Measurements from ENCODE around the gene SDSL. TPM values are rescaled to one million over a fixed set of nuclear protein-coding genes. Genes with fewer than 3 reads are reported as not detected.

Gene SDSL
- total RNA-seq, 1 donor from 2014 or later = 10.7 TPM

DNA sequence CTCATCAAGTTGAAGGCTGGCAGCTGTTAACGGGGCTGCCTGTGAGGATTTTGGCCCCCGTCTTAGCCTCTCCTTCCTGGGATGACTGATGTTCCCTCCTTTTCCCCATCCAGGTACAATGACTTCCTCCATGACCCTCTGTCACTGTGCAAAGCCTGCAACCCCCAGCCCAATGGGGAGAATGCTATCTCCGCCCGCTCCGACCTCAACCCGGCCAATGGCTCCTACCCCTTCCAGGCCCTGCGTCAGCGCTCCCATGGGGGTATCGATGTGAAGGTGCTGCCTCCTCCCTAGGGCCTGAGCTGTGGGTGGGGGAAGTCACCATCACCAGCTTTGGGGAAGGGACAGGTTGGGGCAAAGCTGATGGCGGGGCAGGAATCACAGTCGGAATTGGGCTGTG lies 34.5 kb upstream of the SDSL start:
- Histone ChIP-seq H3K4me1 (no peaks in the 10 kb centered on the region), H3K36me3 (peaks cover 34% of the 10 kb centered on the region), H3K27ac (no peak overlapping the region), H3K4me3 (no peak overlapping the region), H3K27me3 (no peaks in the 10 kb centered on the region), H3K9me3 (no peaks in the 10 kb centered on the region)
- DNase-seq (no peak), ATAC-seq (no peak)
- TF ChIP-seq, protein P1, sequence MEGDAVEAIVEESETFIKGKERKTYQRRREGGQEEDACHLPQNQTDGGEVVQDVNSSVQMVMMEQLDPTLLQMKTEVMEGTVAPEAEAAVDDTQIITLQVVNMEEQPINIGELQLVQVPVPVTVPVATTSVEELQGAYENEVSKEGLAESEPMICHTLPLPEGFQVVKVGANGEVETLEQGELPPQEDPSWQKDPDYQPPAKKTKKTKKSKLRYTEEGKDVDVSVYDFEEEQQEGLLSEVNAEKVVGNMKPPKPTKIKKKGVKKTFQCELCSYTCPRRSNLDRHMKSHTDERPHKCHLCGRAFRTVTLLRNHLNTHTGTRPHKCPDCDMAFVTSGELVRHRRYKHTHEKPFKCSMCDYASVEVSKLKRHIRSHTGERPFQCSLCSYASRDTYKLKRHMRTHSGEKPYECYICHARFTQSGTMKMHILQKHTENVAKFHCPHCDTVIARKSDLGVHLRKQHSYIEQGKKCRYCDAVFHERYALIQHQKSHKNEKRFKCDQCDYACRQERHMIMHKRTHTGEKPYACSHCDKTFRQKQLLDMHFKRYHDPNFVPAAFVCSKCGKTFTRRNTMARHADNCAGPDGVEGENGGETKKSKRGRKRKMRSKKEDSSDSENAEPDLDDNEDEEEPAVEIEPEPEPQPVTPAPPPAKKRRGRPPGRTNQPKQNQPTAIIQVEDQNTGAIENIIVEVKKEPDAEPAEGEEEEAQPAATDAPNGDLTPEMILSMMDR (IDR thresholded peaks at IDR 0.05) = no peak
- intact Hi-C loops (cut with DNase I) = no loop called here

DNA sequence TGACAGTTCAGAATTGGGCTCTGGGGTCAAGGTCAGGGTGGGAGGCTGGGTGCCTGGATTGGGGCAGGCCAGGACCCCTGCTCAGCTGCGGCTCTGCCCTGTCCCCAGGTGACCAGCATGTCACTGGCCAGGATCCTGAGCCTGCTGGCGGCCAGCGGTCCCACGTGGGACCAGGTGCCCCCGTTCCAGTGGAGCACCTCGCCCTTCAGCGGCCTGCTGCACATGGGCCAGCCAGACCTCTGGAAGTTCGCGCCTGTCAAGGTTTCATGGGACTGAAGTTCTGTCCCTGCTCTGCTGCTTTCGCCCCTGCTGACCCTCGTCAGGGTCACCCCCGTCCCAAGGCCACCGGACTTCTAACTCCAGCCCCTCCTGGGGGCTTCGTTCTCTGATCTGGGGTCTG lies 33.8 kb upstream of the SDSL start:
- Histone ChIP-seq H3K36me3 (peaks cover 28% of the 10 kb centered on the region), H3K27me3 (no peaks in the 10 kb centered on the region), H3K4me1 (no peaks in the 10 kb centered on the region), H3K4me3 (no peak overlapping the region), H3K27ac (no peak overlapping the region), H3K9me3 (no peaks in the 10 kb centered on the region)
- intact Hi-C loops (cut with DNase I) = no loop called here
- TF ChIP-seq, protein P1 (IDR thresholded peaks at IDR 0.05) = no peak
- no peak for ATAC-seq
- no peak for DNase-seq

DNA sequence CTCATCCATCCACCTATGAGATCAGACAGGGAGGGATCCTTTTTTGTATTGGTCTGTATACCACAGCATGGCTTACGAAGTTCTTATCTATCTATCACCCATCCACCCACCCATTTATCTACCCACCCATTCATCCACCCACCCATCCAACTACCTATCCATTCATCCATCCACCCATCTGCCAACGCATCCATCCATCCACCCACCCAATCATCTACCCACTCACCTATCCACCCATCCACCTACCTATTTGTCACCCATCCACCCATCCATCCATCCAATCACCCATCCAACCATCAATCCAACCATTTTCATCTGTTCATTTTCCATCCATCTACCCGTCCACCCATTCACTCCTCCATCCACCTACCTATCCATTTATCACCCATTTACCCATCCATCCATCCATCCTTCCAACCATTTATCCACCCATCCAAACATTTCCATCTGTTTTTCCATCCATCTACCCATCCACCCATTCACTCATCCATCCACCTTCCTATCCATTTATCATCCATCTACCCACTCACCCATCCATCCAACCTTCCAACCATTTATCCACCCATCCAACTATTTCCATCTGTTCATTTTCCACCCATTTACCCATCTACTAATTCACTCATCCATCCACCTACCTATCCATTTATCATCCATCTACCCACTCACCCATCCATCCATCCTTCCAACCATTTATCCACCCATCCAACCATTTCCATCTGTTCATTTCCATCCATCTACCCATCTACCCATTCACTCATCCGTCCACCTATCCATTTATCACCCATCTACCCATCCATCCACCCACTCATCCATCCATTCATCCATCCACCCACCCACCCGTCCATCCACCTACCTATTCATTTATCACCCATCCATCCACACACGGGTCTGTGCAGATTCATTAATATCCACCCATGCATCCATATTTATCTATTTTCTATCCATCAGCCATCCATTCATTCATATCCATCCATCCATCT lies 31.8 kb upstream of the SDSL start:
- no peak overlapping the region for H3K27ac ChIP-seq
- H3K4me1 ChIP-seq = no peaks in the 10 kb centered on the region
- ATAC-seq = no peak
- H3K27me3 ChIP-seq = no peaks in the 10 kb centered on the region
- intact Hi-C loops (cut with DNase I) = no loop called here
- TF ChIP-seq, protein P1 (IDR thresholded peaks at IDR 0.05) = no peak
- no peaks in the 10 kb centered on the region for H3K9me3 ChIP-seq
- no peak for DNase-seq
- peaks cover 14% of the 10 kb centered on the region for H3K36me3 ChIP-seq
- no peak overlapping the region for H3K4me3 ChIP-seq

DNA sequence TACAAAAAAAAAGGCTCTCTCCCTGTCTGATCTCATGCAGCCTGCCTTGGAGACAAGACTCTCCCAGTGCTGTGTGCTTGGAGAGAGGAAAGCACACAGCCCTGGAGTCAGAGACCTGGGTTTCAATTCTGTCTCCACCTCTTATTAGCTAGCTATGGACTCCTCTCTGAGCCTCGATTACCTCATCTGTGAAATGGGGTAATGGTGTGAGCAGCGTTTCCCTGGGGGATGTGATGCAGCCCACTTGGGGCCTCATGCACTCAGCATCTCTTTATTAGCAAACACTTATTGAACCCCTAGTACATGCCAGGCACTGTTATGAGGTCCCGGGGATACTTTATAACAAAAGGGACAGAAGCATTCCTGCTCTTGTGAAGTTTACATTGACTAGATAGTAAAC lies 31.0 kb upstream of the SDSL start:
- intact Hi-C loops (cut with DNase I) = no loop called here
- Histone ChIP-seq H3K9me3 (no peaks in the 10 kb centered on the region), H3K4me3 (no peak overlapping the region), H3K36me3 (peaks cover 14% of the 10 kb centered on the region), H3K27me3 (no peaks in the 10 kb centered on the region), H3K4me1 (no peaks in the 10 kb centered on the region), H3K27ac (no peak overlapping the region)
- ATAC-seq (no peak), DNase-seq (no peak)
- TF ChIP-seq, protein P1 (IDR thresholded peaks at IDR 0.05) = no peak

DNA sequence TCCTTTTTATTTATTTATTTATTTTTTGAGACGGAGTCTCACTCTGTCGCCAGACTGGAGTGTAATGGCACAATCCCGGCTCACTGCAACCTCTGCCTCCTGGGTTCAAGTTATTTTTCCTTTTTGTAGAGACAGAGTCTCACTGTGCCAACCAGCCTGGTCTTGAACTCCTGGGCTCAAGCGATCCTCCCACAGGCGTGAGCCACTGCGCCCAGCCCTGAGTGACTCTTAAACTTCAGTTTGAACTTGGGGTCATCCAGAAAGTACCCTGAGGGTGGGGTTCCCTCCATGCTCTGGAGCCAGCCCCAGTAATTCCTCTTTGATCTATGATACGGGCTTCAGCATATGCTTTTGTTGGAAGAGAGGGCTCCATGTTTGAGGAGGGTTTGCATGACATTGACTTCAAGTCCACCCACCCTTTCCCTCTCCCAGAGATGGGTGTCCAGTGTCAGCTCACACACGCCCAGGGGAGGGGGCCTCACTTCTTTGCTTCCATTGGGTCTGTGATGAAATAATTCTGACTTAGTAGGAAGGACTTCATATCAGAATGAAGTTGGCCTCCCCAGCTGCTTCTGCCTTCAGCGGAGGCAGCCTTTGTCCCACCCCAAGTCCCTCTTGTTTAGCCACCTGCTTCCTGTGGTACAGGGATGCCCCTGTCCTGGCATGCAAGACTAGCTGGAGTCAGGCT lies 30.4 kb upstream of the SDSL start:
- no peak overlapping the region for H3K4me3 ChIP-seq
- intact Hi-C loops (cut with DNase I) = no loop called here
- peaks cover 10% of the 10 kb centered on the region for H3K36me3 ChIP-seq
- no peaks in the 10 kb centered on the region for H3K9me3 ChIP-seq
- no peak for DNase-seq
- no peaks in the 10 kb centered on the region for H3K4me1 ChIP-seq
- TF ChIP-seq, protein P1 (IDR thresholded peaks at IDR 0.05) = no peak
- no peak for ATAC-seq
- no peaks in the 10 kb centered on the region for H3K27me3 ChIP-seq
- no peak overlapping the region for H3K27ac ChIP-seq

All from upper lobe of right lung (tissue), 1 donor.